DMS53 (cell line): ENCODE data around the gene ABCC4.

Experiments
- DNase-seq: peaks from one replicate; lab custom pipeline; 2025; lab: John Stamatoyannopoulos, UW

ABCC4 gene

GRCh38 chr13:95056266-95056665 is 245.0 kb downstream of the ABCC4 start:
- DNase-seq = no peak

GRCh38 chr13:95050800-95051615 is 250.2 kb downstream of the ABCC4 start:
- no peak for DNase-seq

GRCh38 chr13:95049772-95050171 is 251.5 kb downstream of the ABCC4 start:
- no peak for DNase-seq

GRCh38 chr13:95044452-95045205 is 256.6 kb downstream of the ABCC4 start:
- peak; percentile 76 for DNase-seq

GRCh38 chr13:95039415-95039814 is 261.8 kb downstream of the ABCC4 start:
- DNase-seq = no peak

GRCh38 chr13:95038949-95039348 is 262.3 kb downstream of the ABCC4 start:
- DNase-seq = no peak

GRCh38 chr13:95035311-95036109 is 265.7 kb downstream of the ABCC4 start:
- DNase-seq = no peak

GRCh38 chr13:95033890-95034289 is 267.4 kb downstream of the ABCC4 start:
- DNase-seq = no peak

GRCh38 chr13:95032121-95032520 is 269.1 kb downstream of the ABCC4 start:
- no peak for DNase-seq

GRCh38 chr13:95030821-95031343 is 270.4 kb downstream of the ABCC4 start:
- DNase-seq = no peak

GRCh38 chr13:95027638-95028037 is 273.6 kb downstream of the ABCC4 start:
- no peak for DNase-seq

- no peak for DNase-seq
These were observed 276.1 kb downstream of the ABCC4 start for GRCh38 chr13:95025116-95025515.

GRCh38 chr13:95023405-95023804 is 277.8 kb downstream of the ABCC4 start:
- DNase-seq = peak; percentile 85

- DNase-seq = no peak
These were observed 280.8 kb downstream of the ABCC4 start for GRCh38 chr13:95020298-95020987.

GRCh38 chr13:95019886-95020285 is 281.4 kb downstream of the ABCC4 start:
- no peak for DNase-seq

- no peak for DNase-seq
These were observed 293.9 kb downstream of the ABCC4 start for GRCh38 chr13:95007322-95007721.

- DNase-seq = no peak
These were observed 296.0 kb downstream of the ABCC4 start for GRCh38 chr13:95005300-95005699.

- DNase-seq = peak; percentile 86
These were observed 298.0 kb downstream of the ABCC4 start for GRCh38 chr13:95003019-95003813.

GRCh38 chr13:95002126-95002525 is 299.1 kb downstream of the ABCC4 start:
- peak; percentile 24 for DNase-seq

- no peak for DNase-seq
These were observed 301.4 kb downstream of the ABCC4 start for GRCh38 chr13:94999871-95000270.

- DNase-seq = peak; percentile 3
These were observed 304.1 kb downstream of the ABCC4 start for GRCh38 chr13:94997126-94997525.
